ENCODE data around the gene TOX2.

Gene TOX2

DNA sequence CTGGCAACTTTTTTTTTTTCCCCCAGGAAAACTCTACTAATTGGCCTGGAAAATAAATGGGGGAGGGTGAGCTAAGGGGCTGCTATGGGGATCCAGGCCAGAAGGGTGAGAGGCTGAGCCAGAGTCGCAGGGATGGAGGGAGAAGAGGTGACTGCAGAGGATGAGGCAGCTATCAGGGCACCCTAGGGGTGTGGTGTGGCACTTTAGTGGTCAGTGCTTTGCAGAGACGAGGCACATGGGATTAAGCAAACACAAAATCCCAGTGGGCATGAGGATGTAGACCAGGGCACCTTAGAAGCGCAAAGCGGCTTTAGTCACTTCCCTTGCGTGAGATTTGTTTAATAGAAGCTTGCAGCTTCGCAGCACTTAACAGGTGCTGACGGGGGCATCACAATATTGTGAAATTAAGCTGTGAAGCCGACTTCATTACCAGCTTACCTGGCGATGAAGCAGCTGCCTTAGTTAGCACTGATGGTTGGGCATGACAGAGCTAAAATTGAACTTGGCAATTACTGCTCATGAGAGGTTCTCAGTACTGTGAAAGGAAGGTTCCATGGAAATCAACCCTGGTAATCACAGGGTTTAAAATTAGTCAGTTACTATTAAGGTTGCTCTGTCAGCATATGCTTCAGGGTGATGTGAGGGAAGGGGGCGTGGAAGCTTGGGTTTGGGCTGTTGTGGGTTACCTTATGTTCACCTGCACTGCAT is 26.0 kb downstream of the TOX2 start:
- DNase-seq: no peak

DNA sequence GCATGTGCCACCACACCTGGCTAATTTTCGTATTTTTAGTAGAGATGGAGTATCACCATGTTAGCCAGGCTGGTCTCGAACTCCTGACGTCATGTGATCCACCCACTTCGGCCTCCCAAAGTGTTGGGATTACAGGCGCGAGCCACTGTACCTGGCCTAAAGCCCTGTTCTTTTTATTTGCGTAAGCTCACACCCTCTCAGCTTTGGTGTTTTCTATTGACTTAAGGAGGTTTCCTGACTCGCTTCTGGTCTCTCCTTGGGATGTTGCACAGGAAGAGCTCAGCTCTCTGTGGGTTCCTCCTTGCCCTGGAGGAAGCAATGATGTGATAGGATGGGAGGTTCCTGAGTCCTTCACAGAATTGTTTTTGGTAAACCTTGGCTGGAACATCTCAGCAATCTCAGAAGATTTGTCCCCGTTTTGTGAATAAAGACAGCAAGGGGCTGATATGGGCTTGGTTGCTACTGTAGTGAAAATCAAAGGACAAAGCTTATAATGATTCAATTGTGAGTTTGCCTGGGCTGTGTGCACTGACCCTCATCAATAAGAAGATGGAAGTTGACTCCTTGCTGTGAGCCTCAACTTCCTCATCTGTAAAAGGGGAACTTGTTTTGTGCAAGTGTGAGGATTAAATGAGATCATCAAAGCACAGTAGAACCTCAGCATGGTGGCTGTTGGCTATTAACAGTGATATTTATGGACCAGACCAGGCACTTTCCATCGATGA is 27.0 kb downstream of the TOX2 start:
- no peak for DNase-seq

DNA sequence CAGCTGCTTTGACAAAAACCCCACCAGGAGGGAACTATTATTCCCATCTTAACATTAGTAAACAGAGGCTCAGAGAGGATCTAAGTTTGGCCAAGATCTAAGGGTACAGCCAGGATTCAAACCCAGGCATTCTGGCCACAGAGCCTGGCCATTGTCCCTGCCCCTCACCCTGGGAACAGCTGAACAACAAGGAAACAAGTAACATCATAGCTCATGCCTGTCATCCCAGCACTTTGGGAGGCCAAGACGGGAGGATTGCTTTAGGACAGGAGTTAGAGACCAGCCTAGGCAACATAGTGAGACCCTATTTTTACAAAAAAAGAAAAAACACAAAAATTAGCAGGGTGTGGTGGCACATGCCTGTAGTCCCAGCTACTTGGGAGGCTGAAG is 27.5 kb downstream of the TOX2 start:
- no peak for DNase-seq

DNA sequence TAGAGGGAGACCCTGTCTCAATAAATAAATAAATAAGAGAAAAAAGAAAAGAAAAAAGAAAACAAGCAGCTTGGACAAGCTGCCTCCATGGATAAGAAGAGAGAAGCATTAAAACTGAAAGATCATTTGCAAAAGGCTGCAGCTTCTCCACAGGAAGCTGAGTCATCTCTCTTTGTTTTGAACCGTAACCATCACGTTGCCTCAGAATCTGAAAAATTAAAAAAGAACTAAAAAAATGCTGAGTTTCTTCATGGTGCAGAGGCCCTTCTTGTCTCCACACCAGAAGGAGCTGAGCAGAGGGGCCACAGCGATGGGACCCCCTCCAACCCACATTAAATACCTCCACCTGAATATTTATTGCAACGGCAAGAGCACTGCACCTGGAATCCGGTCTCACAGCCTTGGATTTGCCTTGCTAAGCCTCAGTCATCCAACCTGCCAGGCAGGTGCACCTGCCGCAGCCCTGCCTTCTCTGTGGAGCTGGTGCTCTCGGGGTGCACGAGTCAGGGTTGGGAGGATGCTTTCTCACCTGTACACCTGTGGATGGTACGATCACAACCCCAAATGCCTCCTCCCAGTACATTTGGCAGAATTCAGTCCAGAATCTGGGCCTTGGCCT is 28.1 kb downstream of the TOX2 start:
- peak; percentile 40 for DNase-seq

DNA sequence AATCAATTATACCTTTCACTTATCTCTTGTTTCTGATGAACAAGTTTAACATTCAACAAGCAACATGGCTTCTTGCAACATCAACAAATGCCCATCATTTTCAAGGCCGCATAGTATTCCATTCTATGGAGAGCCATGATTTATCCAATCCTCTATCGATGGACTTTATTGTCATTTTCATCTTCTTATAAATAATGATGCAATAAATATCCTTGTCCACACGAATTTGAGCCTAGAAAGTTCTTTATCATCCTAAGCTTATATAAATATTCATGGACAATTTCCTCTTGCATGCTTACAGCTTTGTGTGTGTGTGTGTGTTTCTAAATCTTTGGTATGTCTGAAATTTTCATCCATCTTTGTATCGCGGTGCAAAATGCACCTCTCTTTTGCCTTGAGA is 29.1 kb downstream of the TOX2 start:
- DNase-seq: no peak

DNA sequence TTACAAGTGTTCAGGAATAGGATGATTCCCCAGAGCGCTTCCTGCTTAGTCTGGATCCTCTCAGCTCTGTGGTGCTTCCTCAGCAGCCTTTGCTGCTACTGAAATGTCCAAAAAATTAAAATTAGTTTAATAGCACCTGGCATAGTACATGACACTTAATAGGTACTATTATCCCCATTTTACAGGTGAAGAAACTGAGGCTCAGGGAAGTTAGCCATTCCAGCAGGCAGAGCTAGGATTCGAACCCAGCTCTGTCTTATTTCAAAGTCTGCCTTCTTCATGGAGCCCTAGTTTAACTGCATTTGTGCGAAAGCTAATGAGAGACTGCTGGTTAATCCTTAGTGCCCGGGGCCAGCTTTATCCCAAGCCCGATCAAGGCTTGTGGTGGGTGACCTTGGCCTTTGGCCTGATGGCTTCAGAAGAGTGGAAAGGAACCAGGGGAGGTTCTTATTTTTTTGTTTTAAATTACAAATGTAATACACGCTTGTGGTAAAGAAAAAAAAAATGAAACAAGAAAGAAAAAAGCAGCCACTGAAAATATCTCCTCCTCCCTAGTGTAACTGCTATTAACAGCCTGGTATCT is 30.1 kb downstream of the TOX2 start:
- no peak for DNase-seq

DNA sequence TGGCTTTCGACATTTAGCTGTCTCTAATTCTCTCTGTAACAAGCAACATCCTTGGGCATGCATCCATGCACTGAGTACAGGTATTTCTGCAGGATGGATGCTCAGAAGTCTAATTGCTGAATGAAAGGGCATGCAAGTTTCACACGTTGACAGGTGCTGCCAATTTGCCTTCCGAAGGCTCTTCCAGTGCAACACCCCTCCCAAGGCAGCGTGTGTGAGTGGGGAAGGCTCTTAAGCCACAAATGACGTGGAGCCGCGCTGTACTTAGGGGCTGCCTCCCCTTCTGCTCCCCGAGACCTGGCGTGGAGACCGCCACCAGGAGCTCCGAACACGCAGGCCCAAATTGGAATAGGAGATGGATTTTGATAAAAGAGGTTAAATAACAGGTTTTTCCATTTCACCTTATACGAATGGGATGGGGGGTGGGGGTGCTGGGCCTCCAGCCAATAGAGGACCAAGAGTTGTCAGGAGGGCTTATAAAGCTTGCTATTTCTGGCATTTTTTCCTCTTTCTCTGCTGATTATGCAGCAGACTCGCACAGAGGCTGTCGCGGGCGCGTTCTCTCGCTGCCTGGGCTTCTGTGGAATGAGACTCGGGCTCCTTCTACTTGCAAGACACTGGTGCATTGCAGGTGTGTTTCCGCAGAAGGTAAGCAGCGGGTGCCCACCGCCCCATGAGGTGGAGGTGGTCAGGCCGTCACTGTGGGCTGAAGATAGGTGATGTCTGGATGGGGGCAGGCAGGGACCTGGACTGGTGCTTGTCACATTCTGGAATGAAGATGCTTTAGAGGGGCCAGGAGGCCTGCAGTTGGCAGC is 30.9 kb downstream of the TOX2 start:
- no peak for DNase-seq

DNA sequence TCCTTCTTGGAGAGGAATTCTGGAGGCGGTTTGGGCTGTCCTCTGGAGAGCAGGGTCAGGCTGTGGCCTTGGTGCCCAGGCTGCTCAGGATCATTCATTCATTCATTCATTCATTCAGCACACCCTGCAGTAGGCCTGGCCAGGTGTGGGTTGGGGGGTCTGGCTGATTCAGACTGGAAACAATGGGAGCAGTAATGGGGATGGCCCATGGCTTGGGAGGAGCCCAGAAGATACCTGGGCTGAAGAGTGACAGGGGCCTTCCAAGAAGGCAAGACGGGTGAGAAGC is 31.5 kb downstream of the TOX2 start:
- no peak for DNase-seq

DNA sequence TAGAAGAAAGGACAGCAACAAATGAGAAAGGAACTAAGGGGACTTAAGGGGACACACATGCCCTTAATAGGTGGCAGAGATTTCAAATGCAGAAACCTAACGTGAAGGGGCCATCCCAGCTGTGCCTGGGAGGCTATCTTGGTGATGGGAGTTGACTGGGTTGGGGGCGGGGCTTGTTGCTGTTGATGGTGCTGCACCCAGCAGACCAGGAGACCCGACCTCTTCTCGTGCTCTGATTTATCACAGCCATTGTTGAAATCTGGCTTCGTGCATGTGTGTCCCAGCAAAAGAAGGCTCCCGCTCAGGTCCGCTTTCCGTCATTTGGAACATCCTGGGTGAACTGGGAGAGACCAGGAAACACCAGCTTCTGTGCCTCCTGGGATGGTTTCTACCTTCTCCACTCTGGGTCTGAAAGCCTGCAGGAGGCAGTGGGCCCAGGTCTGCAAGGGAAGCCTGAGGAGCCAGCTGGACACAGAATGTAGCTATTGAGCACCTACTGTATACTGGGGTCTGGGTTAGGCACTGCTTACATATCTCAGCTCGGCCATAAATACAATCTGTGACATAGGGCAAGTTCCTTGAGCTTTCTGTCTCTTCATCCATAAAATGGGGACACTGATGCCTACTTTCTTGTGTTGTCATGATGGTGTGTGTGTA is 32.1 kb downstream of the TOX2 start:
- DNase-seq: no peak

DNA sequence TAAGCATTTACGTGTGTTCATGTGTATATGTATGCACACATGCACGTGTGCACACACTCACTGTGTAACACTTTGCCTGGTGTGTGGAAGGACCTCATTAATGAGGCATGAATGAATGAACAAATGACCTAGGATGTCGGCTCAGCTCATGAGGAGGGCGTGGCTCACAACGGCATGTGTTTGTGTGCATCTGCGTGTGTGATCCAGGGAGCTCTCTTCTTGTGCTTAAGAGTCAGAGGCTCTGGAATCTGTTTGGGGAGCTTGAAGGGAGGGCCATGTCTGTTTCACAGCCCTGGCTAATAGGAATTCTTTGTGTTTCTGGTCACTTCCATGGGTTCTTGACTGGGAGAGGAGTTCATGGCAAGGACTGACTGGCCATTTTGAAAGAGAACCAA is 32.7 kb downstream of the TOX2 start:
- DNase-seq: no peak

DNA sequence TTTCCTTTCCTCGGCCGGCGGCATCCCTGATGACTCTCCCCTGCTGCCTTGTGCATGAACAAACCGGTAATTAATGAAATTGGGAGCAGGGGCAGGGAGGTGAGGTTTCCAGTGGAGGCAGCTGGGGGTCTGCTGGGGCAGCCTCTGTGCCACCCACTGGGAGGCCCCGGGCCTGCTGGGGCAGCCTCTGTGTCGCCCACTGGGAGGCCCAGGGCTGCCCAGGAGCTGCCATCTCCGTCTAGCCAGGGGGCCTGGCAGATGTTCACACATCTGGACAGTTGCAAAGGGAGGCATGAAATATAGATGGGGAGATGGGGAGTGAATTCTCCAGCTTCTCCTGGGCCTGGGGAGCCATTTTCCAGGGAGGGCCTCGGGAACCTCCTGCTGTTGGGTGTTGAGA is 33.8 kb downstream of the TOX2 start:
- no peak for DNase-seq

DNA sequence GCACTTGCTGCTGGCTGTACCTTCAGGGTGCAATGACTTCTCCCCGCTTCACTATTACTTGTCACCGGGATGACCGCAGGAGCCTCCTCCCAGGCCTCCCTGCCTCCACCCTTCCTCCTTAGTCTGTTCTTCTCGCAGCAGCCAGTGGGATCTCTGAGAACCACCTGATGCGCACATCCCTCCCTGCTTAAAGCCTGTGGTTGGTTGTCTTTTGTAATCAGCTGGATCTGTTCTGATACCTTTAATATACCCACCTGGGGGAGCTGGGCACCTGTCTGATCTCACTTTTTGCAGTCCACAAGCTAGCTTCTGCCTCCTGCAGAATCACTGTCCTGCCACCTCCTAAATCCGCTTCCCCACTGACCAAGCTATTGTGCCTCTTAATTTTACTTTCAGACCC is 34.6 kb downstream of the TOX2 start:
- DNase-seq: no peak

DNA sequence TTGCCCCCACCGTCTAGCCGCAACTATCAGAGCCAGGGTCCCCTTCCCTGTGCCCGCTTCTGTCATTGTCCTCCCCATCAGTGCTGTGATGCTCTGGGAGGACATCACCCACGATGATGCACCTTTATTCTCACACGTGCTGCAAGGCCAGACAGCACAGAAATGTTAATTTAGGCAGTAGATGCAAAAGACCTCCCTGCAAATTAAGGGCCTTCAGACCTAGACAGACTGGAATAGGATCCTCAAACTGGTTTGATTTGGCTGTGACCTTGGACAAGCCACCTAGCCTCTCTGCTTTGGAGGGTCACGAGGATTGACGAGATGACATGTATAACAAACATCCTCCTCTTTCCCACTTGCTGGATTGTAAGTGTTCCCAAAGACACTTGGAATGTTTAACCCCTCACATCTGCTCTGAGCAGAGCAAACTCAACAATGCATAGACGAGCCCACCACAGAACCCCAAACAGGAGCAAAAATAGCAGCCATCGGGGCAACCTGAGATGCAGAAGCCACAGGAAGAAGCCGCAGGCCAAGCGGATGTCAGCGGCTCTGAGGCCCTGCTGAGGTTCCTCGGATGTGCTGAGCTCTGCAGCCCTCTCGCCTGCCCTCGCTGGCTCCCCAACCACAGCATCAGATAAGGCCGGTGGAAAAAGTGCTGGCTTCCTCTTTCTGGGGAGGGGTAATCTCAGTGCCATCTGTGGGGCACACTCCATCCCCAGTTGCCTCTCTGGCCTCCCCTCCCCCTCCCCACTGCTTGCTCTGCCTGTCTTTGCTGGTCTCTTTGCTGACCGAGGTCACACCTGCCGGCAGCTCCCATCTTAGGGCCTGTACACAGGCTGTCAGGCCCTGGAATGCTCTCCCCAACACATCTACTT is 35.3 kb downstream of the TOX2 start:
- DNase-seq: peak; percentile 74

DNA sequence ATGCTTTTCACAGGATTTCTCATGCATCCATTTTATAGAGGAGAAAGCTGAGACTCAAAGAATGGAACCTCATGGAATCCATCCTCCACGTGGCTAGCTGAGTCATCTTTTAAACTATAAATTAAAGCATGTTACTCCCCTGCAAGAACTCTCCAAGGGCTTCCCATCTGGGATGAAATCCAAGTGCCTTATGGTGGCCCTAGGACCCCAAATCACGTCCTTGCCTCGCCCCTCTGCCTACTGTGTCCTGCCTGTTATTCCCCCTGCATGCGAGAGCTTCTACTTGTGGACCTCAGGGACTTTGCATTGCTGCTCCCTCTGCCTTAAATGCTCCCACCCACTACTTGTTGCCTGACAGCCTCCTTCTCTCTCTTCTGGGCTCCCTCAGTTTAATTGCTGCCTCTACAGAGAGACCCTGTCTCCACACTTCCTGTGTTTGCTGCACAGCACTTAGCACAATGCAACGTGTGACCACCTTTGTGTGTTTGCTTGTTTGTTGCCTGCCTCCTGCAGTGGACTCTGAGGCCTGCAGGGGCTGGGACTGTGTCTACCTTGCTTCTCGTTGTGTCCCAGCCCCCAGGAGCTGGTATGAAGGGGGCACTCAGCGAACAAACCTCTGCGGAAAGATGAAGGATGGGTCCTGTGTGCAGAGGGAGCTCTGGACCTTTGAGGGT is 39.4 kb downstream of the TOX2 start:
- no peak for DNase-seq

DNA sequence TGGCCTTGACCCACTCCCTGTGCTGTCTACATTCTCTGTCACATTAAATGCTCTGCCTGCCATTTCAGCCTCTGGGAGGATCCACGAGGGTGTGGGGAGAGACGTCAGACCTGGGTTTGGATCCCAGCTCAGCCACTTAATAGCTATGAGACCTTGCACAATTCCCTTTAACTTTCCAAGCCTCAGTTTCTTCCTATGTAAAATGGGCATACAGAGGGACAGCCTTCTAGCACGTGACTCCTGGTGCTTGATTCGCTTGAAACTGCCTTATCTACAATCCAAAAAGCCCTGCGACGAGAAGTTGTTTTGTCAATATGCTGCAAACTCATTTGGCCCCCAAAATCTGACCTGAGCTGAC is 40.0 kb downstream of the TOX2 start:
- no peak for DNase-seq

DNA sequence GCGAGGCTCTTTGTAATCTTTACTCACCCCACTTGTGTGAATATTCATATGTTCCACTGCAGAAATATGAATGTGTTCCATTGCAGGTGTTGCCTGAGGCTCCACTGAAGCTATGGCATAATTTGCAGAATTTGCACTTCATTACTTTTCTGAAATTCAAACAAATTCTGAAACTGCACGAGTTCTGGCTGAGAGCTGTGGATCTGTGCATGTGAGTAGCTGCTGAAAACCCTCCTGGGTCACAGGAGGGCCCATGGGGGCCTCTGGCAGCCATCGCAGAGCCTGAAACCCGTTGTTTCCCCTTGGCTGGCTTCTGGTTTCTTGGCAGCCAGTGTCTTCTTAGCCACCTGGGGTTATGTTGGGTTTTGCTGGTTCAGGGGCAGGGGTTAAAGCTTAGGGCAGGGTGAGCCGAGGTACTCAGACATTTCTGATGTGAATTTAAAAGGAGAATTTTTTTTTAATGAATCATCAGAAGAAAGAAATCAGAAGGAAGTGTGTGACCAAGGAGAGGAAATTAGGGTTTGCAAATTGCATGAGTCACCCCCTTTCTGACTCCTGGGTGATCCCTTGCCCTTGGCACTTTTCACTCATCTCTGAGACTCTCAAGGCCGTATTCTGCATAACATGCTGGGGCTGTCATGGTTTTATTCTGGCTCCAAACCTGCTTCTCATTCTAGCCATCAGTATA is 40.6 kb downstream of the TOX2 start:
- DNase-seq: peak; percentile 49

DNA sequence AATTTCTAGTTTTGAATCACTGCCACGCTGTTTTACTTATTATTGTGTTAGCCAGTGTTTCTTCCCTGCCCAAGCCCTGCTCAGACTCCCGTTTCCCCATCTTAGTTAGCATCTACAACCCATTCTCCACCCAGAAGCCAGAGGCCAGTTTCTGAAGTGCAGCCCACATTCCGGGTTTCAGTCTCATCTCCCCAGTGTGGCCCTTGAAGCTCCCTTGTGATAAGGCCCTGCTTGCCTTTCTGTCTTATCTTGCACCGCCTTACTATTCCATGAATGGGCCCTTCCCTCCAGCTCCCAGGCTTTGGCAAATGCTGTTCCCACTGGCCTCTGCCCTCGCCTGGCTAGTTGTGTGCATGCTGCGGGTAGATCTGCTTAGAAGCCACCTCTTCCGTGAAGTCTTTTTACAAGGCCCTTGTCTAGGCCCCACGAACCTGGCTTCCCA is 41.1 kb downstream of the TOX2 start:
- DNase-seq: no peak

DNA sequence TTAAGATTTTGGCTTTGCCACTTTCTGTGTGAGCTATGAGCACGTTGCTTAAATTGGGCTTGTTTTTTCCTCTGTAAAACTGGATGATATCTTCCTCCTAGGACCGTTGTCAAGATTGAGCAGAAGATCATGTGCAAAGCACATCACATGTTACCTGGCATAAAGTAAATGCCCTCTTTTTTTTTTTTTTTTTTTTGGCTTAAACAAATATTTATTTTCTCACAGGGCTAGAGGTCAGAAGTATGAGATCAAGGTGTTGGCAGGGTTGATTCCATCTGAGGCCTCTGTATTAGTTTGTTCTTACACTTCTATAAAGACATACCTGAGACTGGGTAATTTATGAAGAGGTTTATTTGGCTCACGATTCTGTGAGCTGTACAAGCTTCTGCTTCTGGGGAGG is 42.7 kb downstream of the TOX2 start:
- no peak for DNase-seq

DNA sequence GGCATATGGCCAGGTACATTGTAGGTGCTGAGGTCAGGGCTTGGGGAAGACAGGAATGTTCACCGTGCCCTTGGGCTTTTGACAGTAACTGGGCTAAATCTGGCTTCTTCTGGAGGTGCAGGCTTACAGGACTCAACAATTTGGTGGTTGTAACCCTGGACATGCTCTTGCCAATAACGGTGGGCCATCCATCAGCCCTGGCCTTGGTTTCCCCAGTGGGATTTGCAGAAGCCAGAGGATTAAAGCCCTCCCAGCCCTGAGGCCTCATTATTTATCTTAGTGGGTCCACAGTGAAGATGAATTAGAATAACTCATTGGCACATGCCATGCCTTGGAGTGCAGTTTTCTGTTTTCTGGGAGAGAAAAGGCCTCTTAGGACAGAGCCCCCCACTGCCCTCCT is 44.0 kb downstream of the TOX2 start:
- DNase-seq: no peak

DNA sequence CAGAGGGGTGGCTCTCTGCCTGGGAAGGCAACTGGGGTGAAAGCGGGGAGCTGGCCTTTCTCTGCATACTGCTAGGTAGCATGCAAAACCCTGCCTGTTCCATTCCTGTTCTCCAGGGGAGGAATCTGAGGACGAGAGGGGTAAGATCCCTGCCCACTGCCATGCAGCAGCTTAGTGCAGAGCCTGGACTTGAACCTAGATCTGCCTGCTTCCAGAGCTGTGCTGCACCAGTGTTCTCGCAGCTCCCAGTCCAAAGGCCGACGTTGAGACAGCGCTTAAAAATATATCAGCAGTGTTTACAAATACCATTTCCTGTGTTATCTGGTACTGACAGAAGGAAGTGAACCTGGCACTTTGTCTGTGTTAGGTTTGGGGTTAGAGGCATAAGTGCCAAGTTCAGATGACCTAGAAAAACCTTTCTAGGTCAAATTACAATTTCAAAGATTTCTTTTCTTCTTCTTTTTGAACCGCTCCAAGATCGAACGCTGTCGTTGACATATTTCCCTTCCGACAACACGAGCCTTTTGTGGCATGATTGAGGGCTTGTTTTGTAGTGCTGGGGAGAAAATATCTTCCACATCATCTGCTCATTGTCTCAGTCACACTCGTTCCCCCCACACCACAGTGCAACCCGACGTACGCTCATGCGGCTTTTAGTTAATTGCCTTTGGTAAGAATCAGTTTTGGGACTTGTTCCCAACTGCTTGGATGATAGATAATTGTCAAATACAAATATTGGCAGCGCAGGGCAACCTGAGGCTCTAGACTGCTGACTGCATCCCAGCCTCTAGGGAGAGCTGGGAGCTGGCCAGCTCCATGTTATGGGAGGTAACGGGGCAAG is 44.6 kb downstream of the TOX2 start:
- DNase-seq: peak; percentile 56
